ENCODE measurements around the gene TRABD.

DNA sequence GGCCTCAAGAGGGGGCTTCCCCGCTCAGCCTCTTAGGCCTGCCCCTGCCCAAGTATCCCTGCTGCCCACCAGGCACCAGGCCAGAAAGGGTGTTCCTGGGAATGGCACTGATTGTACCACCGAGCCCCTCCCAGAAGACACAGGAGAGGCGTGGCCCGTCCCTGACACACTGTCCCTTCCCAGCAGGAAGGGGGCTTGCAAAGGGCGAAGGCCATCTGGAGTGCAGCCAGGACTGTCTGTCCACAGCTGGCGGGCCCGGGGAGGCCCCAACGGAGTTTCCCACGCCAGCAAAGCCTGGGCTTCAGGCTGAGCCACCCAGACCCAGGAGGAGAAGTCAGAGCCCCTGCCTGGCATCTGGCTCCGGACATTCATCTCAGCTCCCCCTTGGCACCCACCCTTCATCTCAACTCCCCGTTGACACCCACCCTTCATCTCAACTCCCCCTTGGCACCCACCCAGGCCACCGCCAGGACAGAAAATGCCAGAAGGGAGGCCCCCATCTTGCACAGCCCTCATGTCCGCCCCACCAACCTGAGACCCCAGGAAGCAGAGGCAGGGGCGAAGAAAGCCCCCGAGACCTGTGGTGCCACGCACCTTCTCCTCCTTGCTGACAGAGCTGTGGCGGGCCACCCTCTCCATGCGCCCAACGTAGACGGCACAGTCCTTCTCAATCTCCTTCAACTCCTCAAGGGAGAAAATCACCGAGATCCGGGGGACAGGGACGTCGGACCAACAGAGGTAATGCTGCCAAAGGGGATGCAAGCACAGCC, 39.7 kb downstream of the TRABD start:
- TF ChIP-seq POLR2A (IDR thresholded peaks at IDR 0.05; ENCODE audit: low read length) (no peak), GATA1 (IDR thresholded peaks at IDR 0.05; ENCODE audit: low read depth, low read length) (no peak)

Data from erythroblast (primary cell).